ENCODE measurements around the gene DRAXIN.

Gene DRAXIN

DNA sequence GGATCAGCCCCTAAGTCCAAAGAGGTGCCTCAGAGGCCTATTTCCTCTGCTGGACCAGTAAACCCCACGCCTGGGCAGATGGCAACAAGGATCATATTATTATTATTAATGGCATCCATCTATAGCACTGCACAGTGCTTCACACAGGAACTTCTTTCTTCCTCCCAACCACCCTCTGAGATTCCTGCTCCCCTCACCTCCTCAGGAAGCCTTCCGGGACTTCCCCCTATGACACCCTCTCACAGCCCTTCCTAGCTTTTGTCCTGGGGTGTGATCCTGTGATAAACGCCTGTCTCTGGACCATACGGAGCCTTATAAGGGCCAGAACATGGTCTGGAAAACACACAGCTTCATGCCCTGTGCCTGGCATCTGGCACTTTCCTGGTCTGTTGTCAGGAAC lies 40.5 kb upstream of the DRAXIN start:
- FAIRE-seq: no peak
- DNase-seq (ENCODE audit: insufficient read length, low spot score): no peak
- no peak for TF ChIP-seq POLR2A (IDR thresholded peaks at IDR 0.05; ENCODE audit: low read depth, low read length)

DNA sequence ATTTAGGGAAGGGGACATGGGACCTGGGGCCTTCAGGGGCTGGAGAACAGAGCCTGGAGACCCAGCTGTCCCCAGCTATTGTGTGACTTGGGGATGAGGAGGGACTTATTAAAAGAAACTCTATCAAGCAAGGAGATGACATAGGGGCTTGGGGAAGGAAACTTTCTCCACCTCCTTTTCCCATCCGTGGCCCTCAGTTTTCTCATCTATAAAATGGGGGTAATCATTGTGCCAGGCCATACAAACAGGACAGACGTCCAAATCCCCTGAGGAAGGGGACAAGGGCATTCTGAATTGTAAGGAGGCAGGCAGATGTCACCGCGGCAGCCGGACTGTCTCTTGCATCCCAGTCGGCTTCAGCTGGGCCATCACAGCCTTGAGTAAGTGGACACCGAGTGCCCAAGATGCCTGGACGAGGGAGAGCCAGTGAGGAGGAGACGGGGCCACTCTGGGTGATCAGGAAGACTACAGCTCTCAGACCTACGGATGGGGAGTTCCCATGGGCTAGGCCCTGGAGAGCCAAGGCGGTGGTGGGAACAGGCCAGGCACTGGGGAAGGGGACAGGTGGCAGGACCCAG lies 39.2 kb upstream of the DRAXIN start:
- DNase-seq (ENCODE audit: insufficient read length, low spot score) (no peak), FAIRE-seq (no peak)
- TF ChIP-seq POLR2A (IDR thresholded peaks at IDR 0.05; ENCODE audit: low read depth, low read length): no peak

DNA sequence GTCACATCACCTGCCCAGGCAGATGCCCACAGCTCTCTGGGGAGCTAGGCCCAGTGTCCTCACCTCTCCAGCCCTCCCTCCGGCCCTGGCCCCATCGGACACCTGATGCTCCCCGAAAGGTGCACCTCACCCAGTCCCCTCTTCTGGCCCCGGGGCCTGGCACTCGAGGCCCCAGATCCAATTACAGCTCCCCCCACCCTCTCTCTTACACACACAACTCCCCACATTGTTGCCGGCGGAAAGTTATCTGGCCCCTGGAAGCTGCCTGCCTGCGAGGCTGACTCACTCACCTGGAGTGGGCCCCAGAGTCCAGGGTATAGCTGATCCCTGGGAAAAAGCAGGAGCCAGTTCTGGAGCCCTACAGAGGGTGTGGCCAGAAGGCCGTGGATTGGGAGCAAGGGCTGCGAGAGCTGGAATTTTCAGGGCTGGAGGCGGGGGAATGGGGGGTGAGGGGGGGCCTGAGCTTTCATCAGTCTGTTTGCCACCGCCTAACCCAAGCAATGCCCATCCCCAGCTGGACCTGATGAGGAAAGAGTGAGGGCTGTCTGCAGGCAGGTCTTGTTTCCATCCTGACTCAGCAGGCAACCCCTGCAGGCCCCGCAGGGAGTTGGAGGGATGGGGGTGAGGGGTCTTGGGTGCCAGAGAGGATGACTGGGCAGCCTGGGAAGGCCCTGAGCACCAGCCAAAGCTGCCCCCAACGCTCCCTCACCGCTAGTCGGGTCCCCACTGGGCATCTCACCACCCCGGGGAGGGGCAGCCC lies 38.2 kb upstream of the DRAXIN start:
- peak; percentile 86 for DNase-seq (ENCODE audit: insufficient read length, low spot score)
- FAIRE-seq: peak; percentile 41
- no peak for TF ChIP-seq POLR2A (IDR thresholded peaks at IDR 0.05; ENCODE audit: low read depth, low read length)

DNA sequence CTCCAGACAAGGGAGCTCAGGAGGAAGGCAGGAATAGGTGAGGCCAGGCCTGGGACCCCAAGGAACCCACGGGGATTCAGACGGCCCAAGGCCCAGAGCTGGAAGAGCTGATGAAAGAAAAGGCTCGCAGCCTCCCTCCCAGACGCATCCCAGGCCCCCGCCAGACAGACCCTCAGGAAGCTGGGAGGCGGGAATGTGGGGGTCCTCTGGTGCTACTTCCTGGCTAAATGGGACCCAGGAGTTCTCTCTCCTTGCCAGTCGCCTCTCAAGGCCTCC lies 37.7 kb upstream of the DRAXIN start:
- TF ChIP-seq POLR2A (IDR thresholded peaks at IDR 0.05; ENCODE audit: low read depth, low read length): no peak
- no peak for DNase-seq (ENCODE audit: insufficient read length, low spot score)

DNA sequence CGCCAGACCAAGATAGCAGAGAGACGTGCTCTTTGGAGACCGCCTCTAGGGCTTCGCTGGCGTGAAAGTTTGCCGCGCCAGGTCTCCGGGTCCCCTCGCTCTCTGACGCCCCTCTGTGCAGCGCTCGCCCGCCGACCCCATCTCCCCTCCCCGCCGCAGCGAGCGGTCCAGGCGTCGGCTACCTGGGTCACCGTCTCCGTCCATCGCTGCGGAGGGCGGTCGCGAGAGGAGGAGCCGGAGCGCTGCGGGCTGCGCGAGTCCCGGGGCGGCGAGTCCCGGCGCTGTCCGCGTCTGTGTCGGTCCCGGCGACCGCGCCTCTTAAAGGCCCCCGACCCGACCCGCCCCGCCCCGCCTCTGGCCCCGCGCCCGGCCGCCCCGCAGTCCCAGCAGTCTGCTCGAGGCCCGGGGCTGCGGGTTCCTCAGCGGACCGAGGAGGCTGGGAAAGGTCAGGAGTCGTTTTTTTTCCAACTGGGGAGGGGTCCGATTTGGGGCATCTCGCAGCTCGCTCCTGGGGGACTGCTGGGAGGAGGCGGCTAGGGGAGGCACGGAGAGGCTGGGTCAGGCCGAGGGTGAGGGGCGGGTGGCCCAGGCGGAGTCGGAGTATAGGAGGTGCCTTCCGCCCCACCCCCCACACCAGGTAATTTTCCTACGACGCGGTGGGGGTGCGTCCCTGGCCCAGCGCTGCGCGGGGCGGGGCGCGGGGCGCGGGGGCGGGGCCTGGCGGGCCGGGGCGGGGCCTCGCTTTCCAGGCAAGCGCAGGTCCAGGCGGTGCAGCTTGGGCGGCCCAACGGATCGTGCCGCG lies 37.2 kb upstream of the DRAXIN start, which contains the start of the genes FBXO2 and FBXO44:
FBXO2 (minus strand) TSS at position 293 of the 802 bp plus-strand sequence; CDS start at position 204, 89 bp downstream.
FBXO44 (plus strand) TSS at position 741 of the 802 bp plus-strand sequence. CDS start 959 bp downstream, outside the sequence.
- FAIRE-seq: no peak
- DNase-seq (ENCODE audit: insufficient read length, low spot score): peak; percentile 59
- TF ChIP-seq POLR2A (IDR thresholded peaks at IDR 0.05; ENCODE audit: low read depth, low read length): peak; percentile 35; the same call in 1 of the 2 replicates

More for the DNA sequence above, 37.7 kb upstream of the DRAXIN start:
- no peak for FAIRE-seq

DNA sequence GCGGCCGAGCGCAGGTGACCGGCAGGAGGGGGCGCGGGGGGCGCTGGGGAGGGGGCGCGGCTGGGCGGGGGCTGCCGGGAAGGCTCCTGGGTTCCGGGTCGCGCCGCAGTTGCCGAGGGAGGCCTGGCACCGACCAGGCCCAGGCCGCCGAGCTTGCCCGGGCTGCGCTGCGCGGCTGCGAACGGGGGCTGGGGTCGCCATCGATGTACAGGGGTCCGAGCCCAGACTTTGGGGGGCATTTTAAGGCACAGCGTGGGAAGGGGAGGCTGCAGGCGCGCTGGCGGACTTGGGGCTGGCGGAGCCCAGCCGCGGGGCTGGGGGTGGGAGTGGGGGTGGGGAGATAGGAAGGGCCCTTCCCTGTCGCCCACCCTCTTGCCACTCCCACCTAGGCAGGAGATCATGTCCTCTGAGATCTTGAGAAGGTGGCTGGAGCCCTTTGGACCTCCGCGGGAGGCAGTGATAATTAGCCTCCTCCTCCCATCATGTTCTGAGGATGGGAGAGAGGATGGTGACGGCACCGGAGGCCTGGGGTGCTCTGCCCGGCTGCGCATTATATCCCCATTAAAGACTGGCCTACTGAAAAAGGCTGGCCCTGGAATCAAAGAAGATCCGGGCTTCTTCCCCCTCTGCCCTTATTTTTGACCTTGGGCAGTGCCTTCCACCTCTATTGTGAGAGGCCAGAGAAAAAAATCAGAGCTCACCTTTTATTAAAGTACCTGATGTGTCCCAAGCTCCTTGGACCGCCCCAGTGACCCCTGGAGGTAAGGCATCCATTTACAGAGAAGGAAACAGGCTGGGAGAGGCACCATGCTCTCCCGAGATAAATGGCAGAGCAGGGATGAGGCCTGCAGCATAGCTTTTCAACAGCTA lies 36.3 kb upstream of the DRAXIN start:
- no peak for DNase-seq (ENCODE audit: insufficient read length, low spot score)
- FAIRE-seq: no peak
- no peak for TF ChIP-seq POLR2A (IDR thresholded peaks at IDR 0.05; ENCODE audit: low read depth, low read length)

DNA sequence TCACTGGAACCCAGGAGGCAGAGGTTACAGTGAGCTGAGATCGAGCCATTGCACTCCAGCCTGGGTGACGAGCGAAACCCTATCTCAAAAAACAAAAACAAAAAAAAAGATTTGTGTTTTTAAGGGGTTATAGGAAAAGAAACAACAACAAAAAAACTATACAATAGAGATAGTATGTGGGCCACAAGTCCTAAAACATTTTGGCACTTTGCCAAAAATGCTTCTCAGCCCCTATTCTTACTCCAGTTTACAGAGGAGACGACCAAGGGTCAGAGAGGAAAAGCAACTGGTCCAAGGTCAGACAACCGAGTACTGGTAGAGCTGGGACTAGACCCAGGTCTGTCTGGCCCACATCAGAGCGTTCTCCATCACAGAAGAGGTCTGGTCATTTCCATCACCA lies 33.9 kb upstream of the DRAXIN start:
- no peak for TF ChIP-seq POLR2A (IDR thresholded peaks at IDR 0.05; ENCODE audit: low read depth, low read length)
- FAIRE-seq (no peak), DNase-seq (ENCODE audit: insufficient read length, low spot score) (no peak)

DNA sequence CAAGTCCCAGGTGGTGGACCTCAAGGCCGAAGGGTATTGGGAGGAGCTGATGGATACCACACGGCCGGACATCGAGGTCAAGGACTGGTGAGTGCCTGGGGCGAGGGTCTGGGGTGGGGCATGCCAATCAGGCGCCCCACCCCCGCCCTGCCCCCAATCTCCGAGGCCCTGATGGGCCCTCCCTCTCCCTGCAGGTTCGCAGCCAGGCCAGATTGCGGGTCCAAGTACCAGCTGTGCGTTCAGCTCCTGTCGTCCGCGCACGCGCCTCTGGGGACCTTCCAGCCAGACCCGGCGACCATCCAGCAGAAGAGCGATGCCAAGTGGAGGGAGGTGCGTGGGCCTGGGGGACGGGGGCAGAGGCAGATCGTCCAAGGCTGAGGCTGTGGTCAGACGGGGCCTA lies 33.0 kb upstream of the DRAXIN start:
- DNase-seq (ENCODE audit: insufficient read length, low spot score) (no peak), FAIRE-seq (no peak)
- no peak for TF ChIP-seq POLR2A (IDR thresholded peaks at IDR 0.05; ENCODE audit: low read depth, low read length)

DNA sequence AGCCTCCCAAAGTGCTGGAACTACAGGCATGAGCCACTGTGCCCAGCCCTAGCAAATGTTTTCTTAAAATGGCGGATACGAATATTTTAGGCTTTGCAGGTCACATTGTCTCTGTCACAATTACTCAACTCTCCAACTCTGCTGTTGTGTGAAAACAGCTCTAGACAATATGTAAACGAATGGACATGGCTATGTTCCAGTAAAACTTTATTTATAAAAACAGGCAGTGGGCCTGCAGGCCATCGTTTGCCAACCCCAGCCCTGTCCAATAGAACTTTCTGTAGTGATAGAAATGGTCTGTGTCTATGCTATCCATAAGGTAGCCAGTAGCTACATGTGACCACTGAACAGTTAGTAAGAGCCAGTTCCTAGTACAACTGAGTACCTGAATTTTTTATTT lies 31.8 kb upstream of the DRAXIN start:
- FAIRE-seq: no peak
- no peak for DNase-seq (ENCODE audit: insufficient read length, low spot score)
- TF ChIP-seq POLR2A (IDR thresholded peaks at IDR 0.05; ENCODE audit: low read depth, low read length): no peak

DNA sequence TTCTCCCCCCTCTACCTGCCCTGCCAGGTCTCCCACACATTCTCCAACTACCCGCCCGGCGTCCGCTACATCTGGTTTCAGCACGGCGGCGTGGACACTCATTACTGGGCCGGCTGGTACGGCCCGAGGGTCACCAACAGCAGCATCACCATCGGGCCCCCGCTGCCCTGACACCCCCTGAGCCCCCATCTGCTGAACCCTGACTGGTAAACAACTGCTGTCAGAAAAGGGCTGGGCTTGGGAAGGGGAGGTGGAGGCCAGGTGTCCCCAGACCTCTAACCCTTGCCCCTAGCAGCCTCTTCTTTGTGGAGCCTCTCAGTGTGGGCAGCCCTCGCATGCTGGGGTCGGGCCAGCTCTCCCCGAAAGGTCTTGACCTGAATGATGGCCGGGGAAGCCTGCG lies 30.4 kb upstream of the DRAXIN start:
- DNase-seq (ENCODE audit: insufficient read length, low spot score) (no peak), FAIRE-seq (no peak)
- TF ChIP-seq POLR2A (IDR thresholded peaks at IDR 0.05; ENCODE audit: low read depth, low read length): no peak

DNA sequence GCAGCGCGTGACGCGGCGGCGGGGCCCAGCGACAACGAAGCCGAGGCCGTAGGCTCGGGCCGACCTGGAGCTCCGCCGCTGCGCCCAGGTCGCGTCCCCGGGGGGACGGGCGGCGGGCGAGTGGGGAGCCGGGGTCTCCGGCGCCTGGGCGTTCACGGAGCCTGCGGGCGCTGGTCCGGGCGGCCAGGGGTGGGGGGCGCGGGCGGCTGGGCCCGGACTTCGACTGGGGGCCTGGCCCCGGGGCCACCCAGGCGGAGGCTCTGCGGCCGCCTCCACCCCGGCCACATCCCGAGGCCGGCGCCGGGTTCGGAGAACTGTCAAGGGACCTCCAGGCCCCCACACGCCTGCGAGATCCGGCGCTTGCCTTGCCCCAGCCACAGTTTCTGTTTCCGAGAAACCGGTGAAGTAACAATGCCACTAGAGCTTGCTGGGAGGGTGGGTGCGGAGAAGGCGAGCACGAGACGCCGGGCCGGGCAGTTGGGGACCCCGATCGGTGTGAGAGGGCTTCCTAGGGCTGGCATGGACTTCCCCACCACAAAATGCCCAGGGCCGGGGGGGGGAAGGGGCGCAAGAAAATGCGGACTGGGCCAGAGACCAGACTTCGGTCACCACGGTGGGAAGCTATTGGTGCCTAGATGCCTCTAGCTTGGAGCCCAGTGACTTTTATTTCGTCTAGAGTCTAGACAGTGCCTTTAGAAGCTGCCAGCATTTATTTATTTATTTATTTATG lies 27.0 kb upstream of the DRAXIN start:
- no peak for TF ChIP-seq POLR2A (IDR thresholded peaks at IDR 0.05; ENCODE audit: low read depth, low read length)
- FAIRE-seq: no peak
- DNase-seq (ENCODE audit: insufficient read length, low spot score): no peak

DNA sequence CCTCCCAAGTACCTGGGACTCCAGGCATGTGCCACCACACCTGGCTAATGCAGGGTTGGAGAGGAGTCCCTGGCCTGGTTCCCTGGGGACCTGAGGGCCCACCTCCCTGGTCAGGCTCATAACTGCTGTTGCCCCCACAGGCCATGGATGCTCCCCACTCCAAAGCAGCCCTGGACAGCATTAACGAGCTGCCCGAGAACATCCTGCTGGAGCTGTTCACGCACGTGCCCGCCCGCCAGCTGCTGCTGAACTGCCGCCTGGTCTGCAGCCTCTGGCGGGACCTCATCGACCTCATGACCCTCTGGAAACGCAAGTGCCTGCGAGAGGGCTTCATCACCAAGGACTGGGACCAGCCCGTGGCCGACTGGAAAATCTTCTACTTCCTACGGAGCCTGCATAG lies 23.0 kb upstream of the DRAXIN start:
- TF ChIP-seq POLR2A (IDR thresholded peaks at IDR 0.05; ENCODE audit: low read depth, low read length): no peak
- no peak for DNase-seq (ENCODE audit: insufficient read length, low spot score)
- FAIRE-seq: no peak

DNA sequence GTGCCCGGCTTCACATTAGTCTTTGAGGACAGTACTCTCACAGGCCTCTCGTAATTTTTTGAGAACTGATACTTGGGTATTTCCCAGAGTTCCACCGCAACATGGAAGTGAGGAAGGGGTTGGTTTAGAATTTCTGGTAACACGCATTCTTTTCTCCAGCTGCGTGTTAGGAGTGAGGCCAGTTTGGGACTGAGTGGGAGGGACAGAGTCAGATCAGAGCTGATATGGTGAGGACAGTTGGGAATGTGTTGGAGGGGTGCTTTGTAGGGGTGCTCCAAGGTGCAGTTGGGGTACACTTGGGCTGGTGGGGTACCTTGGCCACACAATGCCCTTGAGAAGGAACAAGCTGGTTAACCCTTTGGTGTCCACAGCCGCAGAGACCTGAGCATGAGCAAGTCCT lies 20.8 kb upstream of the DRAXIN start:
- no peak for TF ChIP-seq POLR2A (IDR thresholded peaks at IDR 0.05; ENCODE audit: low read depth, low read length)
- FAIRE-seq (no peak), DNase-seq (ENCODE audit: insufficient read length, low spot score) (no peak)
